MM.1S (cell line): Measurements from ENCODE around the gene CXXC5.

Experiments used
- DNase-seq: peaks from one replicate; pipeline ENCODE4 v3.0.0-alpha.2; 2015
- H2AFZ ChIP-seq: fragments of 300-600 bp; sonication (generic); 2 replicates; pipeline ENCODE4 v1.6.0; 2016; ENCODE audit warnings: antibody characterized with exemption, low read length
- H3F3A ChIP-seq: fragments of 300-600 bp; sonication (generic); 2 replicates; pipeline ENCODE4 v1.6.1; 2016; ENCODE audit warnings: mild to moderate bottlenecking, antibody characterized with exemption, low read length, moderate library complexity, mixed read lengths; ENCODE audit not compliant: insufficient read depth
- H3K27ac ChIP-seq: fragments of 300-600 bp; sonication (generic); 2 replicates; pipeline ENCODE4 v1.5.1; 2016; ENCODE audit warnings: mild to moderate bottlenecking, low read length
- H3K27me3 ChIP-seq: fragments of 300-600 bp; sonication (generic); replicated peaks from 2 replicates; pipeline ENCODE4 v1.6.0; 2016; ENCODE audit warnings: low read length; ENCODE audit not compliant: insufficient read depth
- H3K36me3 ChIP-seq: fragments of 300-600 bp; sonication (generic); replicated peaks from 2 replicates; pipeline ENCODE4 v1.6.1; 2016; ENCODE audit warnings: mild to moderate bottlenecking, low read length, mixed read lengths; ENCODE audit not compliant: insufficient read depth
- H3K4me1 ChIP-seq: fragments of 300-600 bp; sonication (generic); 2 replicates; pipeline ENCODE4 v1.6.1; 2016; ENCODE audit warnings: low read length, mixed read lengths
- H3K4me2 ChIP-seq: fragments of 300-600 bp; sonication (generic); 2 replicates; pipeline ENCODE4 v1.6.0; 2016; ENCODE audit warnings: low read depth, low read length
- H3K4me3 ChIP-seq: fragments of 300-600 bp; sonication (generic); 2 replicates; pipeline ENCODE4 v1.5.1; 2016; ENCODE audit warnings: low read length, mixed read lengths
- H3K79me2 ChIP-seq: fragments of 300-600 bp; sonication (generic); 2 replicates; pipeline ENCODE4 v1.6.1; 2016; ENCODE audit warnings: mixed run types, low read length, mixed read lengths
- H3K9ac ChIP-seq: fragments of 300-600 bp; sonication (generic); 2 replicates; pipeline ENCODE4 v1.6.1; 2016; ENCODE audit warnings: low read length, mixed read lengths
- H3K9me2 ChIP-seq: fragments of 300-600 bp; sonication (generic); replicated peaks from 2 replicates; pipeline ENCODE4 v1.6.1; 2016; ENCODE audit warnings: mild to moderate bottlenecking, low read length, mixed read lengths; ENCODE audit not compliant: insufficient read depth
- H3K9me3 ChIP-seq: fragments of 300-600 bp; sonication (generic); replicated peaks from 2 replicates; pipeline ENCODE4 v1.6.1; 2016; ENCODE audit warnings: mild to moderate bottlenecking, low read length, mixed read lengths; ENCODE audit not compliant: insufficient read depth
- H4K20me1 ChIP-seq: fragments of 300-600 bp; sonication (generic); 2 replicates; pipeline ENCODE4 v1.6.1; 2016; ENCODE audit warnings: mild to moderate bottlenecking, low read length, moderate library complexity, mixed read lengths; ENCODE audit not compliant: insufficient read depth
- CTCF ChIP-seq: fragments of 300-600 bp; sonication (generic); IDR thresholded peaks from 2 replicates; pipeline ENCODE4 v1.5.1; 2016; ENCODE audit warnings: antibody characterized with exemption, low read length, mixed read lengths
- EZH2 ChIP-seq: fragments of 300-600 bp; sonication (generic); optimal IDR thresholded peaks from 2 replicates; pipeline ENCODE3; 2017; ENCODE audit warnings: low read depth, mild to moderate bottlenecking, antibody characterized with exemption, low read length, mixed read lengths
- EZH2phosphoT487 ChIP-seq: fragments of 300-600 bp; sonication (generic); IDR thresholded peaks from 2 replicates; pipeline ENCODE4 v1.6.1; 2018; ENCODE audit warnings: antibody characterized with exemption, low read length

The CXXC5 gene

GRCh38 chr5:139696894-139697658, 48.9 kb downstream of the CXXC5 start:
- H2AFZ ChIP-seq = no peak overlapping the region

GRCh38 chr5:139698490-139699146, 50.5 kb downstream of the CXXC5 start:
- no peak overlapping the region for H3K27ac ChIP-seq
- H3K9me2 ChIP-seq = no peaks in the 10 kb centered on the region
- no peaks in the 10 kb centered on the region for H3F3A ChIP-seq
- TF ChIP-seq EZH2phosphoT487 (no peak), CTCF (no peak), EZH2 (no peak)
- no peak overlapping the region for H3K9ac ChIP-seq
- H3K4me1 ChIP-seq = no peaks in the 10 kb centered on the region
- H2AFZ ChIP-seq = no peak overlapping the region
- no peaks in the 10 kb centered on the region for H4K20me1 ChIP-seq
- no peak overlapping the region for H3K4me2 ChIP-seq
- no peaks in the 10 kb centered on the region for H3K79me2 ChIP-seq
- no peaks in the 10 kb centered on the region for H3K36me3 ChIP-seq
- DNase-seq = no peak
- peaks cover 12% of the 10 kb centered on the region for H3K27me3 ChIP-seq
- no peak overlapping the region for H3K4me3 ChIP-seq
- no peaks in the 10 kb centered on the region for H3K9me3 ChIP-seq

More at GRCh38 chr5:139696894-139697658, 48.9 kb downstream of the CXXC5 start:
- Histone ChIP-seq H3K4me2 (no peak overlapping the region; the same call in 1 of the 2 replicates), H4K20me1 (no peaks in the 10 kb centered on the region), H3K27ac (no peak overlapping the region), H3K9me2 (no peaks in the 10 kb centered on the region), H3K9ac (no peak overlapping the region), H3K4me3 (no peak overlapping the region), H3K79me2 (no peaks in the 10 kb centered on the region), H3K27me3 (peaks cover 12% of the 10 kb centered on the region), H3K36me3 (no peaks in the 10 kb centered on the region), H3F3A (no peaks in the 10 kb centered on the region), H3K9me3 (no peaks in the 10 kb centered on the region), H3K4me1 (no peaks in the 10 kb centered on the region)
- TF ChIP-seq EZH2 = no peak
- TF ChIP-seq EZH2phosphoT487 = no peak
- no peak for TF ChIP-seq CTCF
- no peak for DNase-seq

DNA sequence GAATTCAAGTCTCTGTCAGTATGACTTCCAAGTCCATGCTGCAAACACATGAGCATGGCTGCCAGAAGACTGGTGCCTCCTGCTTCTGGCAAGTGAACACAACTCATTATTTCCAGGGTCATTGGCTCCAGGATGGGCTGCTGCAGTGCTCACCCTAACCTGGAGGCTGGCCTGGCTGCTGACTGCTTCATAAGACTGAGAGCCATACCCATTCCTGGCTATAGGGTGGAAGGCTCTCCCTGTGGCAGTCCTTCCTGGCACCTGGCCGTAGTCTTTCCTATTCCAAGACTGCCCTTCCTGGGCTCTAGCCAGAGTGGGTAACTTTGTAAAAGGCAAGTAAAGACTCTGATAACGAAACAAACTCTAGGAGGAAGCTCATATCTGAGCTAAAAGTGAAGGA, 51.2 kb downstream of the CXXC5 start:
- Histone ChIP-seq H2AFZ (no peak overlapping the region), H3K4me1 (no peaks in the 10 kb centered on the region), H4K20me1 (no peaks in the 10 kb centered on the region)

More for the DNA sequence above, 51.2 kb downstream of the CXXC5 start:
- no peaks in the 10 kb centered on the region for H3F3A ChIP-seq
- no peaks in the 10 kb centered on the region for H3K9me2 ChIP-seq
- H3K79me2 ChIP-seq = no peaks in the 10 kb centered on the region
- no peak overlapping the region for H3K4me2 ChIP-seq
- H3K9me3 ChIP-seq = no peaks in the 10 kb centered on the region
- no peak overlapping the region for H3K9ac ChIP-seq
- H3K4me3 ChIP-seq = no peak overlapping the region
- TF ChIP-seq EZH2 = no peak
- no peak for TF ChIP-seq EZH2phosphoT487
- TF ChIP-seq CTCF = no peak
- H3K27me3 ChIP-seq = peaks cover 12% of the 10 kb centered on the region
- no peaks in the 10 kb centered on the region for H3K36me3 ChIP-seq
- no peak for DNase-seq
- H3K27ac ChIP-seq = no peak overlapping the region
